ENCODE measurements around the gene TREX2. TPM values are rescaled to one million over a fixed set of nuclear protein-coding genes. Genes with fewer than 3 reads are reported as not detected.

The TREX2 gene
- total and polyA plus RNA-seq, 2 of the 4 experiments (the other 2 are of a cell fraction) = 0.36 to 0.84 TPM

DNA sequence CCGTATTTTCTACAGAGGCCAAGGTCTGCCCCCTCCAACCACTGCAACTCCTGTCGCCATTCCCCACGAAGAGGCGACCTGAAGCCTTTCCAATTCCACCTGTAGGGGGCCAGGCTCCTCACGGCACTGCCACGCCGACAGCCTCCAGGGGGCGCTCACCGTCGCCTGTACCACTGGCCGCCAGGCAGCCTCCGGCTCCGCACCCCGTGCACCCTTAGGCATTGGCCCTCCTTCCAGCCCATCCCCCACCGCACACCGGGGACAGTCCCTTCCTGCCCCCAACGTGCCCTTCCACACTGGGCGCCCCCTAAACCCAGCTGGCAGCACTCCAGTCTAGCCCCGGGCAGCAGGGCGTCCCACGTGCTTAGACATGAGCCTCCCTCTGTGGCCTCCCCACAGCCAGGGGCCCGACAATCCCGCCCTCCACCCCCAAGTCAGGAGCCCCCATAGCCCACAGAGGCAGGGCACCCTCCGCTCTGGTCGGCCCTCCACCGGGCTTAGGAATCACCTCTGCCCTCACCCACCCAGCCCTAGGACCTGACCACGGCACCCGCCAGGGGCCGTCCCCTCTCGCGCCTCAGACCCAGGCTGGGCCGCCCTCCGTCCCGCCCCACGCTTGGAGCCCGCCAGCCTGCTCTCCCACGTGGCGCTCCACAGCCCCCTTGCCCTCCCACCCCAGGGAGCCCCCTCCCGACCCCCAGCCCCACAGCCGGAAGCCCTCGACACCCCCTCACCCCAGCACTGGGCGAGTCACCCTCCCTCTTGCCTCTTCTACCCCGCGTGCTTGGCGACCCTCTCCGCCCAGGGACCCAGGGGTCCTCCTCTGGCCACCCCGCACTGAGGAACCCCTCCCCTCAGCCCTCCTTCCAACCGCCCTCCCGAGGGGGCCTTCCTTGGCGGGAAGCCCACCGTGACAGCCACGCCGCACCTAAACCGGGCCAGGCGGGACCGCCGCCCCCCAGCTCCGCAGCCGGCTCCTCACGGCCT, 45.4 kb downstream of the TREX2 start:
- no peak overlapping the region for H2AK5ac ChIP-seq (ENCODE audit: low read depth, low read length)
- no peak overlapping the region for H3K4me3 ChIP-seq (ENCODE audit: insufficient read depth, low read depth, low read length)
- intact Hi-C loops (cut with micrococcal nuclease) = no loop called here
- no peak overlapping the region for H3K9ac ChIP-seq (ENCODE audit: low read depth, low read length)
- H4K91ac ChIP-seq (ENCODE audit: insufficient read depth, low read depth, low read length) = no peak overlapping the region
- H3K9me3 ChIP-seq (ENCODE audit: control insufficient read depth, insufficient read depth, low read length) = no peaks in the 10 kb centered on the region; the same call in 1 of the 2 replicates
- no peak overlapping the region for H3K14ac ChIP-seq (replicated peaks; ENCODE audit: low read depth, low read length)
- H2AFZ ChIP-seq (replicated peaks; ENCODE audit: low read length, poor library complexity) = no peak overlapping the region
- H3K79me1 ChIP-seq (ENCODE audit: low read depth in 1 of 2, low read length in 2 of 2) = no peaks in the 10 kb centered on the region
- dilution Hi-C loops (cut with HindIII; ENCODE audit: low sequenced_read_pairs, unreplicated experiment) = no loop called here
- no peak overlapping the region for H3K27ac ChIP-seq (ENCODE audit: insufficient read depth, low read length)
- H3K56ac ChIP-seq (ENCODE audit: extremely low read depth, insufficient read depth, low read length) = no peak overlapping the region
- H2BK120ac ChIP-seq (ENCODE audit: low read depth, low read length) = no peak overlapping the region
- no peak overlapping the region for H3K18ac ChIP-seq (ENCODE audit: low read depth, low read length)
- WGBS, 2 experiments (ENCODE audit: extremely low coverage in 2 of 2, insufficient read length in 1 of 2) = 50% methylated on average over 13 of the region's 60 CpGs; no CpG with 5 or more reads in 1 of the 2 experiments
- BruUV-seq (replicated peaks) = no TSS peak
- no peak overlapping the region for H3K23ac ChIP-seq (ENCODE audit: low read depth, low read length)
- ChIA-PET POLR2A (ENCODE audit: unreplicated experiment) (no interaction called here), CTCF (no interaction called here)
- H2BK15ac ChIP-seq (ENCODE audit: low read depth, low read length) = no peak overlapping the region
- H3K4ac ChIP-seq (ENCODE audit: low read depth, low read length) = no peak overlapping the region
- in situ Hi-C loops (cut with MboI; ENCODE audit: low sequenced_read_pairs) = loop anchor here (25.0 kb wide), 1 partner anchor 213 kb away; the partner anchor contains the start of gene MAGEA1
- H4K5ac ChIP-seq (ENCODE audit: low read depth, low read length) = no peak overlapping the region
- H4K20me1 ChIP-seq (ENCODE audit: insufficient read depth, low read length) = no peaks in the 10 kb centered on the region
- H2AK9ac ChIP-seq (replicated peaks; ENCODE audit: low read depth, low read length, poor library complexity) = no peak overlapping the region
- no peaks in the 10 kb centered on the region for H3K36me3 ChIP-seq (ENCODE audit: control insufficient read depth, insufficient read depth, low read length)
- no peak overlapping the region for H4K8ac ChIP-seq (ENCODE audit: low read depth in 2 of 2, low read length in 2 of 2)
- TF ChIP-seq, protein P1, sequence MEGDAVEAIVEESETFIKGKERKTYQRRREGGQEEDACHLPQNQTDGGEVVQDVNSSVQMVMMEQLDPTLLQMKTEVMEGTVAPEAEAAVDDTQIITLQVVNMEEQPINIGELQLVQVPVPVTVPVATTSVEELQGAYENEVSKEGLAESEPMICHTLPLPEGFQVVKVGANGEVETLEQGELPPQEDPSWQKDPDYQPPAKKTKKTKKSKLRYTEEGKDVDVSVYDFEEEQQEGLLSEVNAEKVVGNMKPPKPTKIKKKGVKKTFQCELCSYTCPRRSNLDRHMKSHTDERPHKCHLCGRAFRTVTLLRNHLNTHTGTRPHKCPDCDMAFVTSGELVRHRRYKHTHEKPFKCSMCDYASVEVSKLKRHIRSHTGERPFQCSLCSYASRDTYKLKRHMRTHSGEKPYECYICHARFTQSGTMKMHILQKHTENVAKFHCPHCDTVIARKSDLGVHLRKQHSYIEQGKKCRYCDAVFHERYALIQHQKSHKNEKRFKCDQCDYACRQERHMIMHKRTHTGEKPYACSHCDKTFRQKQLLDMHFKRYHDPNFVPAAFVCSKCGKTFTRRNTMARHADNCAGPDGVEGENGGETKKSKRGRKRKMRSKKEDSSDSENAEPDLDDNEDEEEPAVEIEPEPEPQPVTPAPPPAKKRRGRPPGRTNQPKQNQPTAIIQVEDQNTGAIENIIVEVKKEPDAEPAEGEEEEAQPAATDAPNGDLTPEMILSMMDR (conservative IDR thresholded peaks at IDR 0.05; ENCODE audit: low read depth, low read length) = peak; percentile 56
- TF ChIP-seq, protein P2, sequence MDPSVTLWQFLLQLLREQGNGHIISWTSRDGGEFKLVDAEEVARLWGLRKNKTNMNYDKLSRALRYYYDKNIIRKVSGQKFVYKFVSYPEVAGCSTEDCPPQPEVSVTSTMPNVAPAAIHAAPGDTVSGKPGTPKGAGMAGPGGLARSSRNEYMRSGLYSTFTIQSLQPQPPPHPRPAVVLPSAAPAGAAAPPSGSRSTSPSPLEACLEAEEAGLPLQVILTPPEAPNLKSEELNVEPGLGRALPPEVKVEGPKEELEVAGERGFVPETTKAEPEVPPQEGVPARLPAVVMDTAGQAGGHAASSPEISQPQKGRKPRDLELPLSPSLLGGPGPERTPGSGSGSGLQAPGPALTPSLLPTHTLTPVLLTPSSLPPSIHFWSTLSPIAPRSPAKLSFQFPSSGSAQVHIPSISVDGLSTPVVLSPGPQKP (IDR thresholded peaks at IDR 0.05; ENCODE audit: borderline replicate concordance, low read depth, low read length) = no peak
- H3K4me1 ChIP-seq (ENCODE audit: control insufficient read depth, insufficient read depth, low read length) = no peaks in the 10 kb centered on the region
- no peak overlapping the region for H2BK20ac ChIP-seq (ENCODE audit: low read depth, low read length)
- ATAC-seq (ENCODE audit: low read depth) (no peak), DNase-seq (no peak)
- no peaks in the 10 kb centered on the region for H3K9me1 ChIP-seq (ENCODE audit: insufficient read depth, low read length)
- no peak overlapping the region for H2BK5ac ChIP-seq (ENCODE audit: low read depth, low read length, poor library complexity, severe bottlenecking)
- H3K4me2 ChIP-seq (ENCODE audit: low read depth, low read length) = no peak overlapping the region
- H3K27me3 ChIP-seq (ENCODE audit: control insufficient read depth, insufficient read depth, low read length) = no peaks in the 10 kb centered on the region; the same call in 1 of the 2 replicates

All from IMR-90 (cell line).